ENCODE results near the gene KRT25. TPM values are rescaled to one million over a fixed set of nuclear protein-coding genes. Genes with fewer than 3 reads are reported as not detected.

The KRT25 gene
- total and polyA plus RNA-seq, 2 of the 13 experiments (the other 11 are each of a cell fraction or from before 2014, with no cell fraction given): not detected

DNA sequence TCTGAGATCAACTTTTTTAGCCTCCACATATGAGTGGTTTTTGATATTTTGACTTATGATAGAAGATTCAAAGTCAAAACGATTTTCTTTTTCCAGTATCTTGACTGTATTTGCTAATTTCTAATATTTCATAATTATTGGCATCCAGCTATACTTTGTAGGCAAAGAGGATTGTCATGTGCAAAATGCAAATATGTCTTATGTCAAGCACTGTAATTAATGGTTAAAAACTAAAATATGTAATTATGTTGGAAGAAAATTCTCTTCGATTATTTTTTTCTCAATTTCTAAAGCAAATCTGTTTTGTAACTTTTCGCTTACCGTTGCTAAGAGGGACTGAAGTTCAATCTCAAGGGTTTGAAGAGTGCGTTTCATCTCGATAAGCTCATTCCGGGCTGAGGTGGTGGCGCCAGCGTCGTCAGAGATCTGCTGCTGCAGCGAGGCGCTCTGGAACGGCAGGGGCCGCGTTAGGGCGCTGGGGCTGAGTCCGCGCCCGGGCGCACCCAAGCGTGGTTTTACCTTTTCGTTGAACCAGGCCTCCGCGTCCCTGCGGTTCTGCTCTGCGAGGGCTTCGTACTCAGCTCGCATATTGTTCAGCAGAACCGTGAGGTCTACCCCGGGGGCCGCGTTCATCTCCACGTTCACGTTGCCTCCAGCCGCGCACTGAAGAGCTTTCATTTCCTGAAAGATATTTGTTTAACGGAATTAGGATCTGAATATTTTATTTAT is 24.2 kb upstream of the KRT25 start (continued):
- TF ChIP-seq, protein P1, sequence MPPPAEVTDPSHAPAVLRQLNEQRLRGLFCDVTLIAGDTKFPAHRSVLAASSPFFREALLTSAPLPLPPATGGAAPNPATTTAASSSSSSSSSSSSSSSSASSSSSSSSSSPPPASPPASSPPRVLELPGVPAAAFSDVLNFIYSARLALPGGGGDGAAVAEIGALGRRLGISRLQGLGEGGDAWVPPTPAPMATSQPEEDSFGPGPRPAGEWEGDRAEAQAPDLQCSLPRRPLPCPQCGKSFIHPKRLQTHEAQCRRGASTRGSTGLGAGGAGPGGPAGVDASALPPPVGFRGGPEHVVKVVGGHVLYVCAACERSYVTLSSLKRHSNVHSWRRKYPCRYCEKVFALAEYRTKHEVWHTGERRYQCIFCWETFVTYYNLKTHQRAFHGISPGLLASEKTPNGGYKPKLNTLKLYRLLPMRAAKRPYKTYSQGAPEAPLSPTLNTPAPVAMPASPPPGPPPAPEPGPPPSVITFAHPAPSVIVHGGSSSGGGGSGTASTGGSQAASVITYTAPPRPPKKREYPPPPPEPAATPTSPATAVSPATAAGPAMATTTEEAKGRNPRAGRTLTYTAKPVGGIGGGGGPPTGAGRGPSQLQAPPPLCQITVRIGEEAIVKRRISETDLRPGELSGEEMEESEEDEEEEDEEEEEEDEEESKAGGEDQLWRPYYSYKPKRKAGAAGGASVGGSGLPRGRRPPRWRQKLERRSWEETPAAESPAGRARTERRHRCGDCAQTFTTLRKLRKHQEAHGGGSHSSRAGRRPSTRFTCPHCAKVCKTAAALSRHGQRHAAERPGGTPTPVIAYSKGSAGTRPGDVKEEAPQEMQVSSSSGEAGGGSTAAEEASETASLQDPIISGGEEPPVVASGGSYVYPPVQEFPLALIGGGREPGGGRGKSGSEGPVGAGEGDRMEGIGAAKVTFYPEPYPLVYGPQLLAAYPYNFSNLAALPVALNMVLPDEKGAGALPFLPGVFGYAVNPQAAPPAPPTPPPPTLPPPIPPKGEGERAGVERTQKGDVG (CRISPR knock-in tag; IDR thresholded peaks at IDR 0.05; ENCODE audit: borderline replicate concordance): no peak
- TF ChIP-seq ZNF274 (CRISPR knock-in tag; IDR thresholded peaks at IDR 0.05) (no peak), ZNF781 (CRISPR knock-in tag; IDR thresholded peaks at IDR 0.05; ENCODE audit: borderline replicate concordance, not compliant biosample characterization) (no peak), TBL1XR1 (IDR thresholded peaks at IDR 0.05; ENCODE audit: borderline replicate concordance, low read length, partially characterized antibody) (no peak), SOX6 (IDR thresholded peaks at IDR 0.05) (no peak), SOX6 (CRISPR knock-in tag; IDR thresholded peaks at IDR 0.05) (peak; percentile 22; the same call in 1 of the 2 replicates), ZNF329 (CRISPR knock-in tag; IDR thresholded peaks at IDR 0.05; ENCODE audit: low read depth) (no peak), JUN (CRISPR knock-in tag; IDR thresholded peaks at IDR 0.05) (no peak), ZBTB38 (CRISPR knock-in tag; IDR thresholded peaks at IDR 0.05) (no peak), ZNF34 (CRISPR knock-in tag; IDR thresholded peaks at IDR 0.05; ENCODE audit: borderline replicate concordance) (no peak), KDM1A (CRISPR knock-in tag; IDR thresholded peaks at IDR 0.05) (no peak), ZZZ3 (CRISPR knock-in tag; IDR thresholded peaks at IDR 0.05; ENCODE audit: borderline replicate concordance) (no peak), HNRNPH1 (optimal IDR thresholded peaks at IDR 0.05; ENCODE audit: low read depth, low read length) (no peak), ZNF644 (CRISPR knock-in tag; IDR thresholded peaks at IDR 0.05; ENCODE audit: low read depth) (no peak), ZNF749 (CRISPR knock-in tag; IDR thresholded peaks at IDR 0.05; ENCODE audit: borderline replicate concordance) (no peak), MTF2 (CRISPR knock-in tag; IDR thresholded peaks at IDR 0.05; ENCODE audit: borderline replicate concordance) (0 out of 2 replicates have a peak, but pooled peaks have one; percentile 63), ZNF253 (CRISPR knock-in tag; IDR thresholded peaks at IDR 0.05; ENCODE audit: borderline replicate concordance) (no peak), ZNF614 (CRISPR knock-in tag; IDR thresholded peaks at IDR 0.05; ENCODE audit: borderline replicate concordance) (no peak), RELA (CRISPR knock-in tag; IDR thresholded peaks at IDR 0.05) (no peak), SALL2 (CRISPR knock-in tag; IDR thresholded peaks at IDR 0.05) (no peak)
- TF ChIP-seq, protein P2, sequence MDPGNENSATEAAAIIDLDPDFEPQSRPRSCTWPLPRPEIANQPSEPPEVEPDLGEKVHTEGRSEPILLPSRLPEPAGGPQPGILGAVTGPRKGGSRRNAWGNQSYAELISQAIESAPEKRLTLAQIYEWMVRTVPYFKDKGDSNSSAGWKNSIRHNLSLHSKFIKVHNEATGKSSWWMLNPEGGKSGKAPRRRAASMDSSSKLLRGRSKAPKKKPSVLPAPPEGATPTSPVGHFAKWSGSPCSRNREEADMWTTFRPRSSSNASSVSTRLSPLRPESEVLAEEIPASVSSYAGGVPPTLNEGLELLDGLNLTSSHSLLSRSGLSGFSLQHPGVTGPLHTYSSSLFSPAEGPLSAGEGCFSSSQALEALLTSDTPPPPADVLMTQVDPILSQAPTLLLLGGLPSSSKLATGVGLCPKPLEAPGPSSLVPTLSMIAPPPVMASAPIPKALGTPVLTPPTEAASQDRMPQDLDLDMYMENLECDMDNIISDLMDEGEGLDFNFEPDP (CRISPR knock-in tag; conservative IDR thresholded peaks at IDR 0.05): no peak
- TF ChIP-seq, protein P3, sequence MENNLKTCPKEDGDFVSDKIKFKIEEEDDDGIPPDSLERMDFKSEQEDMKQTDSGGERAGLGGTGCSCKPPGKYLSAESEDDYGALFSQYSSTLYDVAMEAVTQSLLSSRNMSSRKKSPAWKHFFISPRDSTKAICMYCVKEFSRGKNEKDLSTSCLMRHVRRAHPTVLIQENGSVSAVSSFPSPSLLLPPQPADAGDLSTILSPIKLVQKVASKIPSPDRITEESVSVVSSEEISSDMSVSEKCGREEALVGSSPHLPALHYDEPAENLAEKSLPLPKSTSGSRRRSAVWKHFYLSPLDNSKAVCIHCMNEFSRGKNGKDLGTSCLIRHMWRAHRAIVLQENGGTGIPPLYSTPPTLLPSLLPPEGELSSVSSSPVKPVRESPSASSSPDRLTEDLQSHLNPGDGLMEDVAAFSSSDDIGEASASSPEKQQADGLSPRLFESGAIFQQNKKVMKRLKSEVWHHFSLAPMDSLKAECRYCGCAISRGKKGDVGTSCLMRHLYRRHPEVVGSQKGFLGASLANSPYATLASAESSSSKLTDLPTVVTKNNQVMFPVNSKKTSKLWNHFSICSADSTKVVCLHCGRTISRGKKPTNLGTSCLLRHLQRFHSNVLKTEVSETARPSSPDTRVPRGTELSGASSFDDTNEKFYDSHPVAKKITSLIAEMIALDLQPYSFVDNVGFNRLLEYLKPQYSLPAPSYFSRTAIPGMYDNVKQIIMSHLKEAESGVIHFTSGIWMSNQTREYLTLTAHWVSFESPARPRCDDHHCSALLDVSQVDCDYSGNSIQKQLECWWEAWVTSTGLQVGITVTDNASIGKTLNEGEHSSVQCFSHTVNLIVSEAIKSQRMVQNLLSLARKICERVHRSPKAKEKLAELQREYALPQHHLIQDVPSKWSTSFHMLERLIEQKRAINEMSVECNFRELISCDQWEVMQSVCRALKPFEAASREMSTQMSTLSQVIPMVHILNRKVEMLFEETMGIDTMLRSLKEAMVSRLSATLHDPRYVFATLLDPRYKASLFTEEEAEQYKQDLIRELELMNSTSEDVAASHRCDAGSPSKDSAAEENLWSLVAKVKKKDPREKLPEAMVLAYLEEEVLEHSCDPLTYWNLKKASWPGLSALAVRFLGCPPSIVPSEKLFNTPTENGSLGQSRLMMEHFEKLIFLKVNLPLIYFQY (CRISPR knock-in tag; IDR thresholded peaks at IDR 0.05; ENCODE audit: borderline replicate concordance): no peak

All from HepG2 (cell line).